H9 (cell line): ENCODE data around the gene TMEM161A. TPM values are rescaled to one million over a fixed set of nuclear protein-coding genes. Genes with fewer than 3 reads are reported as not detected.

Experiments
- DNase-seq: peaks from one replicate; pipeline ENCODE4 v3.0.0-alpha.2; 2017
- H2AFZ ChIP-seq: one replicate; pipeline ENCODE4 v1.6.1; 2013; ENCODE audit warnings: mild to moderate bottlenecking, low read length, control low read depth, moderate library complexity
- H2AK5ac ChIP-seq: 2 replicates; pipeline ENCODE4 v1.6.1; 2013; ENCODE audit warnings: low read length, control low read depth, mixed read lengths; ENCODE audit not compliant: insufficient read length
- H2BK120ac ChIP-seq: one replicate; pipeline ENCODE4 v1.6.1; 2013; ENCODE audit warnings: low read depth, mild to moderate bottlenecking, low read length, control low read depth, inconsistent platforms; ENCODE audit not compliant: poor library complexity, severe bottlenecking
- H2BK12ac ChIP-seq: 2 replicates; pipeline ENCODE4 v1.6.1; 2013; ENCODE audit warnings: low read length, control low read depth, mixed read lengths, low read depth; ENCODE audit not compliant: insufficient read length
- H2BK15ac ChIP-seq: 2 replicates; pipeline ENCODE4 v1.6.1; 2013; ENCODE audit warnings: low read depth, low read length, control low read depth
- H2BK20ac ChIP-seq: one replicate; pipeline ENCODE4 v1.6.1; 2013; ENCODE audit warnings: low read depth, mild to moderate bottlenecking, low read length, control low read depth, inconsistent platforms; ENCODE audit not compliant: poor library complexity, severe bottlenecking
- H2BK5ac ChIP-seq: 2 replicates; pipeline ENCODE4 v1.6.1; 2013; ENCODE audit warnings: low read length, control low read depth, mixed read lengths; ENCODE audit not compliant: insufficient read length
- H3K14ac ChIP-seq: 2 replicates; pipeline ENCODE4 v1.6.1; 2013; ENCODE audit warnings: low read length, control low read depth; ENCODE audit not compliant: insufficient read depth
- H3K18ac ChIP-seq: 2 replicates; pipeline ENCODE4 v1.6.1; 2013; ENCODE audit warnings: low read depth, mild to moderate bottlenecking, mixed read lengths, low read length, control low read depth; ENCODE audit not compliant: insufficient read length
- H3K23ac ChIP-seq: 2 replicates; pipeline ENCODE4 v1.6.1; 2013; ENCODE audit warnings: low read length, control low read depth, mixed read lengths, low read depth; ENCODE audit not compliant: insufficient read length
- H3K23me2 ChIP-seq: 2 replicates; pipeline ENCODE4 v1.6.1; 2013; ENCODE audit warnings: low read depth, mild to moderate bottlenecking, mixed read lengths, low read length, control low read depth; ENCODE audit not compliant: insufficient read length, poor library complexity, severe bottlenecking
- H3K27ac ChIP-seq: 2 replicates; pipeline ENCODE4 v1.5.1; 2013; ENCODE audit warnings: low read length, control low read depth, mixed read lengths, low read depth; ENCODE audit not compliant: insufficient read length
- H3K27me3 ChIP-seq: 2 replicates; pipeline ENCODE4 v1.6.1; 2013; ENCODE audit warnings: low read length, control low read depth, inconsistent platforms; ENCODE audit not compliant: insufficient read depth
- H3K4ac ChIP-seq: 2 replicates; pipeline ENCODE4 v1.6.1; 2013; ENCODE audit warnings: low read depth, mild to moderate bottlenecking, control low read depth, inconsistent platforms, low read length, moderate library complexity
- H3K4me1 ChIP-seq: 2 replicates; pipeline ENCODE4 v1.6.1; 2013; ENCODE audit warnings: low read length, control low read depth, inconsistent platforms; ENCODE audit not compliant: insufficient read depth
- H3K4me2 ChIP-seq: 2 replicates; pipeline ENCODE4 v1.6.1; 2013; ENCODE audit warnings: low read length, control low read depth, mixed read lengths; ENCODE audit not compliant: insufficient read length, insufficient read depth
- H3K56ac ChIP-seq: 2 replicates; pipeline ENCODE4 v1.6.1; 2013; ENCODE audit warnings: low read depth, mild to moderate bottlenecking, mixed read lengths, low read length, control low read depth; ENCODE audit not compliant: insufficient read length
- H3K79me1 ChIP-seq: 2 replicates; pipeline ENCODE4 v1.6.1; 2013; ENCODE audit warnings: low read depth, mild to moderate bottlenecking, moderate library complexity, low read length, control low read depth, inconsistent platforms; ENCODE audit not compliant: insufficient read depth, poor library complexity, severe bottlenecking
- H3K79me2 ChIP-seq: 2 replicates; pipeline ENCODE4 v1.6.1; 2013; ENCODE audit warnings: low read length, control low read depth, inconsistent platforms; ENCODE audit not compliant: insufficient read depth
- H3K9ac ChIP-seq: 2 replicates; pipeline ENCODE4 v1.6.1; 2013; ENCODE audit warnings: low read length, control low read depth, mixed read lengths; ENCODE audit not compliant: insufficient read length; ENCODE audit errors: extremely low read depth
- H3K9me3 ChIP-seq: one replicate; pipeline ENCODE4 v1.6.1; 2013; ENCODE audit warnings: low read depth, low read length, inconsistent platforms; ENCODE audit not compliant: control insufficient read depth
- H3T11ph ChIP-seq: one replicate; pipeline ENCODE4 v1.6.1; 2013; ENCODE audit warnings: mild to moderate bottlenecking, low read length, control low read depth, inconsistent platforms
- H4K20me1 ChIP-seq: one replicate; pipeline ENCODE4 v1.6.1; 2013; ENCODE audit not compliant: control insufficient read depth, insufficient read length, insufficient read depth
- H4K5ac ChIP-seq: 2 replicates; pipeline ENCODE4 v1.6.1; 2013; ENCODE audit warnings: low read depth, mild to moderate bottlenecking, mixed read lengths, low read length, control low read depth; ENCODE audit not compliant: insufficient read length
- H4K8ac ChIP-seq: replicated peaks from 2 replicates; pipeline ENCODE4 v1.6.1; 2013; ENCODE audit warnings: low read length, control low read depth, mixed read lengths, low read depth; ENCODE audit not compliant: insufficient read length
- H4K91ac ChIP-seq: 2 replicates; pipeline ENCODE4 v1.6.1; 2013; ENCODE audit warnings: low read depth, mild to moderate bottlenecking, moderate library complexity, mixed read lengths, low read length, control low read depth; ENCODE audit not compliant: insufficient read length
- H3K27ac Mint-ChIP-seq, 3 experiments: 2 replicates in 2 of 3; 3 replicates in 1 of 3; pipeline ENCODE4 v1.8.0; 2020 to 2021; ENCODE audit warnings: mixed read lengths in 3 of 3, mild to moderate bottlenecking in 1 of 3, moderate library complexity in 1 of 3
- H3K27me3 Mint-ChIP-seq: 2 replicates; pipeline ENCODE4 v1.8.0; 2021; ENCODE audit warnings: low read depth, mild to moderate bottlenecking, moderate library complexity, mixed read lengths
- H3K36me3 Mint-ChIP-seq, 3 experiments: 2 replicates in 2 of 3; 3 replicates in 1 of 3; pipeline ENCODE4 v1.8.0; 2020 to 2021; ENCODE audit warnings: low read depth in 3 of 3, mixed read lengths in 3 of 3; ENCODE audit not compliant: insufficient read depth in 1 of 3
- H3K4me1 Mint-ChIP-seq, 2 experiments: 2 replicates each; pipeline ENCODE4 v1.8.0; 2020; ENCODE audit warnings: mixed read lengths in 2 of 2
- H3K4me3 Mint-ChIP-seq, 2 experiments: 2 replicates in 1 of 2; 3 replicates in 1 of 2; pipeline ENCODE4 v1.8.0; 2020 to 2021; ENCODE audit warnings: mild to moderate bottlenecking in 2 of 2, mixed read lengths in 2 of 2, moderate library complexity in 1 of 2
- H3K9me3 Mint-ChIP-seq, 2 experiments: 2 replicates in 1 of 2; 3 replicates in 1 of 2; pipeline ENCODE4 v1.8.0; 2020; ENCODE audit warnings: mild to moderate bottlenecking in 2 of 2, mixed read lengths in 2 of 2, moderate library complexity in 1 of 2
- total RNA-seq: library from RNA; stranded (reverse); gene quantifications from 2 replicates; pipeline ENCODE4 v1.2.1, GENCODE V29; 2021
- TF ChIP-seq, protein P1 (sequence below): fragments of 200-600 bp; sonication (generic); conservative IDR thresholded peaks from 3 replicates; pipeline ENCODE4 v1.8.0; 2021; ENCODE audit warnings: antibody characterized with exemption, mild to moderate bottlenecking

TMEM161A gene
- total RNA-seq, 1 experiment from 2014 or later: 40.9 TPM

DNA sequence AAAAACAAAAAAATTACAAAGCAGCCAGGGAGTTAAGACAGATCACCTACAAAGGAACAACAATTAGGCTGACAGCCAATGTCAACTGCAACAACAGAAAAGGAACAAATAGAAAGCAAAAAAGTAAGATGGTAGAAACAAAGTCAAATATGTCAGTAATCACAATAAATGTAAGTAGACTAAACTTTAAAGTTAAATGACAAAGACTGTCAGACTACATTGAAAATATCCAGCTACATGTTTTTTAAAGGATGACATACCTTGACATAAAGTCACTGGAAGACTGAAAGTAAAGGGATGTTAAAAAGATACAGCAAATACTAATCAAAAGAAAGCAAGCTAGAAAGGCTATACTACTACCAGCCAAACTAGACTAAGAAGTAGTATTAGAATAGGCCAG is 14.9 kb downstream of the TMEM161A start:
- no peak overlapping the region for H3K9ac ChIP-seq
- no peaks in the 10 kb centered on the region for H3K27me3 ChIP-seq
- TF ChIP-seq, protein P1, sequence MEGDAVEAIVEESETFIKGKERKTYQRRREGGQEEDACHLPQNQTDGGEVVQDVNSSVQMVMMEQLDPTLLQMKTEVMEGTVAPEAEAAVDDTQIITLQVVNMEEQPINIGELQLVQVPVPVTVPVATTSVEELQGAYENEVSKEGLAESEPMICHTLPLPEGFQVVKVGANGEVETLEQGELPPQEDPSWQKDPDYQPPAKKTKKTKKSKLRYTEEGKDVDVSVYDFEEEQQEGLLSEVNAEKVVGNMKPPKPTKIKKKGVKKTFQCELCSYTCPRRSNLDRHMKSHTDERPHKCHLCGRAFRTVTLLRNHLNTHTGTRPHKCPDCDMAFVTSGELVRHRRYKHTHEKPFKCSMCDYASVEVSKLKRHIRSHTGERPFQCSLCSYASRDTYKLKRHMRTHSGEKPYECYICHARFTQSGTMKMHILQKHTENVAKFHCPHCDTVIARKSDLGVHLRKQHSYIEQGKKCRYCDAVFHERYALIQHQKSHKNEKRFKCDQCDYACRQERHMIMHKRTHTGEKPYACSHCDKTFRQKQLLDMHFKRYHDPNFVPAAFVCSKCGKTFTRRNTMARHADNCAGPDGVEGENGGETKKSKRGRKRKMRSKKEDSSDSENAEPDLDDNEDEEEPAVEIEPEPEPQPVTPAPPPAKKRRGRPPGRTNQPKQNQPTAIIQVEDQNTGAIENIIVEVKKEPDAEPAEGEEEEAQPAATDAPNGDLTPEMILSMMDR: no peak
- H3K4me1 ChIP-seq: no peaks in the 10 kb centered on the region
- H3K56ac ChIP-seq: no peak overlapping the region
- H2BK12ac ChIP-seq: no peak overlapping the region
- H3K18ac ChIP-seq: no peak overlapping the region
- H3T11ph ChIP-seq: no peak overlapping the region
- no peak overlapping the region for H4K91ac ChIP-seq
- H2AFZ ChIP-seq: no peak overlapping the region
- no peak overlapping the region for H4K5ac ChIP-seq
- no peak overlapping the region for H2BK5ac ChIP-seq
- no peaks in the 10 kb centered on the region for H3K27me3 Mint-ChIP-seq
- no peak overlapping the region for H3K4me2 ChIP-seq
- no peaks in the 10 kb centered on the region for H4K20me1 ChIP-seq
- no peaks in the 10 kb centered on the region for H3K9me3 ChIP-seq
- no peak overlapping the region for H3K27ac ChIP-seq
- peaks cover 4% of the 10 kb centered on the region for H3K23me2 ChIP-seq
- H2BK120ac ChIP-seq: no peak overlapping the region
- no peak overlapping the region for H3K14ac ChIP-seq
- no peak overlapping the region for H2BK20ac ChIP-seq
- H3K27ac Mint-ChIP-seq: no peak overlapping the region
- H3K4me1 Mint-ChIP-seq: peaks cover 2 to 15% of the 10 kb centered on the region in 2 experiments; a peak in 2 of 4 replicates
- H2AK5ac ChIP-seq: no peak overlapping the region
- no peaks in the 10 kb centered on the region for H3K79me2 ChIP-seq
- peaks cover 9 to 15% of the 10 kb centered on the region in 2 experiments for H3K9me3 Mint-ChIP-seq
- no peak overlapping the region for H2BK15ac ChIP-seq
- no peak overlapping the region for H3K23ac ChIP-seq
- H3K79me1 ChIP-seq: no peaks in the 10 kb centered on the region
- no peak overlapping the region for H3K4me3 Mint-ChIP-seq
- no peak overlapping the region for H3K4ac ChIP-seq
- H3K36me3 Mint-ChIP-seq: peaks cover 26 to 46% (median 43%) of the 10 kb centered on the region in 3 experiments
- no peak for DNase-seq
- no peak overlapping the region for H4K8ac ChIP-seq
